Measurements from ENCODE around the gene RAB4B. TPM values are rescaled to one million over a fixed set of nuclear protein-coding genes. Genes with fewer than 3 reads are reported as not detected.

The RAB4B gene
- total and polyA plus RNA-seq, 5 donors from 2014 or later, result 62.2 to 89.3 (median 79.6) TPM

- DNase-seq (no peak), ATAC-seq (ENCODE audit: low read depth in 2 of 2) (no peak)
- Histone ChIP-seq H3K27ac (ENCODE audit: insufficient read depth, low read length, poor library complexity, severe bottlenecking) (no peak overlapping the region), H3K4me1 (ENCODE audit: control insufficient read depth, insufficient read depth, low read length, poor library complexity, severe bottlenecking) (no peaks in the 10 kb centered on the region), H3K27me3 (ENCODE audit: control insufficient read depth, insufficient read depth, low read length) (no peaks in the 10 kb centered on the region), H3K4me3 (ENCODE audit: low read depth, low read length) (no peak overlapping the region), H3K9me3 (ENCODE audit: control insufficient read depth in 2 of 2, low read length in 2 of 2) (no peaks in the 10 kb centered on the region), H3K36me3 (ENCODE audit: control insufficient read depth, insufficient read depth, low read length) (peaks cover 26% of the 10 kb centered on the region)
- Mint-ChIP-seq H3K9me3 (no peaks in the 10 kb centered on the region), H3K27ac (peak overlapping the region in 1 of 3 donors; percentile 31), H3K4me3 (no peak overlapping the region), H3K4me1 (no peaks in the 10 kb centered on the region), H3K36me3 (peaks cover 18% of the 10 kb centered on the region), H3K27me3 (no peaks in the 10 kb centered on the region)
These were observed 38.8 kb upstream of the RAB4B start for GRCh38 chr19:40739030-40739839.

GRCh38 chr19:40739871-40740703, 38.0 kb upstream of the RAB4B start:
- no peak overlapping the region for H3K27ac ChIP-seq (ENCODE audit: insufficient read depth, low read length, poor library complexity, severe bottlenecking)
- H3K36me3 Mint-ChIP-seq, result peaks cover 15% of the 10 kb centered on the region

GRCh38 chr19:40740747-40741146, 37.3 kb upstream of the RAB4B start:
- H3K36me3 ChIP-seq (ENCODE audit: control insufficient read depth, insufficient read depth, low read length), result peaks cover 14% of the 10 kb centered on the region
- ATAC-seq (ENCODE audit: low read depth in 2 of 2) (no peak), DNase-seq (no peak)
- no peaks in the 10 kb centered on the region for H3K27me3 Mint-ChIP-seq
- no peak overlapping the region for H3K4me3 ChIP-seq (ENCODE audit: low read depth, low read length)
- no peaks in the 10 kb centered on the region for H3K27me3 ChIP-seq (ENCODE audit: control insufficient read depth, insufficient read depth, low read length)
- no peak overlapping the region for H3K4me3 Mint-ChIP-seq
- H3K4me1 ChIP-seq (ENCODE audit: control insufficient read depth, insufficient read depth, low read length, poor library complexity, severe bottlenecking), result no peaks in the 10 kb centered on the region
- no peaks in the 10 kb centered on the region for H3K4me1 Mint-ChIP-seq
- no peak overlapping the region for H3K27ac ChIP-seq (ENCODE audit: insufficient read depth, low read length, poor library complexity, severe bottlenecking)
- H3K27ac Mint-ChIP-seq, result no peak overlapping the region
- no peaks in the 10 kb centered on the region for H3K9me3 ChIP-seq (ENCODE audit: control insufficient read depth in 2 of 2, low read length in 2 of 2)
- no peaks in the 10 kb centered on the region for H3K9me3 Mint-ChIP-seq
- peaks cover 8% of the 10 kb centered on the region for H3K36me3 Mint-ChIP-seq

More at GRCh38 chr19:40739871-40740703, 38.0 kb upstream of the RAB4B start:
- Mint-ChIP-seq H3K27ac (no peak overlapping the region), H3K27me3 (no peaks in the 10 kb centered on the region), H3K9me3 (no peaks in the 10 kb centered on the region), H3K4me3 (no peak overlapping the region), H3K4me1 (no peaks in the 10 kb centered on the region)
- ATAC-seq (ENCODE audit: low read depth in 2 of 2) (no peak), DNase-seq (no peak)
- H3K4me3 ChIP-seq (ENCODE audit: low read depth, low read length), result no peak overlapping the region
- H3K4me1 ChIP-seq (ENCODE audit: control insufficient read depth, insufficient read depth, low read length, poor library complexity, severe bottlenecking), result no peaks in the 10 kb centered on the region
- H3K36me3 ChIP-seq (ENCODE audit: control insufficient read depth, insufficient read depth, low read length), result peaks cover 21% of the 10 kb centered on the region
- H3K9me3 ChIP-seq (ENCODE audit: control insufficient read depth in 2 of 2, low read length in 2 of 2), result no peaks in the 10 kb centered on the region
- H3K27me3 ChIP-seq (ENCODE audit: control insufficient read depth, insufficient read depth, low read length), result no peaks in the 10 kb centered on the region

- H3K4me3 ChIP-seq (ENCODE audit: low read depth, low read length), result no peak overlapping the region
- no peaks in the 10 kb centered on the region for H3K27me3 ChIP-seq (ENCODE audit: control insufficient read depth, insufficient read depth, low read length)
- H3K27ac Mint-ChIP-seq, result peak overlapping the region in 1 of 3 donors; percentile 86
- DNase-seq (no peak), ATAC-seq (ENCODE audit: low read depth in 2 of 2) (no peak)
- H3K4me1 ChIP-seq (ENCODE audit: control insufficient read depth, insufficient read depth, low read length, poor library complexity, severe bottlenecking), result no peaks in the 10 kb centered on the region
- H3K9me3 Mint-ChIP-seq, result no peaks in the 10 kb centered on the region
- no peak overlapping the region for H3K4me3 Mint-ChIP-seq
- no peaks in the 10 kb centered on the region for H3K9me3 ChIP-seq (ENCODE audit: control insufficient read depth in 2 of 2, low read length in 2 of 2)
- H3K36me3 ChIP-seq (ENCODE audit: control insufficient read depth, insufficient read depth, low read length), result peaks cover 12% of the 10 kb centered on the region
- H3K36me3 Mint-ChIP-seq, result peaks cover 8% of the 10 kb centered on the region
- no peak overlapping the region for H3K27ac ChIP-seq (ENCODE audit: insufficient read depth, low read length, poor library complexity, severe bottlenecking)
- H3K4me1 Mint-ChIP-seq, result no peaks in the 10 kb centered on the region
- no peaks in the 10 kb centered on the region for H3K27me3 Mint-ChIP-seq
These were observed 36.3 kb upstream of the RAB4B start for GRCh38 chr19:40741527-40742390.

- no peak for ATAC-seq (ENCODE audit: low read depth in 2 of 2)
- no peak overlapping the region for H3K27ac Mint-ChIP-seq
These were observed 35.6 kb upstream of the RAB4B start for GRCh38 chr19:40742477-40742876.

GRCh38 chr19:40742886-40743285, 35.2 kb upstream of the RAB4B start:
- Mint-ChIP-seq H3K27ac (no peak overlapping the region), H3K27me3 (no peaks in the 10 kb centered on the region), H3K4me3 (no peak overlapping the region), H3K4me1 (no peaks in the 10 kb centered on the region), H3K9me3 (no peaks in the 10 kb centered on the region), H3K36me3 (peaks cover 4% of the 10 kb centered on the region)
- Histone ChIP-seq H3K27me3 (ENCODE audit: control insufficient read depth, insufficient read depth, low read length) (no peaks in the 10 kb centered on the region), H3K27ac (ENCODE audit: insufficient read depth, low read length, poor library complexity, severe bottlenecking) (no peak overlapping the region), H3K4me1 (ENCODE audit: control insufficient read depth, insufficient read depth, low read length, poor library complexity, severe bottlenecking) (no peaks in the 10 kb centered on the region), H3K36me3 (ENCODE audit: control insufficient read depth, insufficient read depth, low read length) (peaks cover 3% of the 10 kb centered on the region), H3K4me3 (ENCODE audit: low read depth, low read length) (no peak overlapping the region), H3K9me3 (ENCODE audit: control insufficient read depth in 2 of 2, low read length in 2 of 2) (no peaks in the 10 kb centered on the region)
- DNase-seq, result no peak
- no peak for ATAC-seq (ENCODE audit: low read depth in 2 of 2)

More at GRCh38 chr19:40742477-40742876, 35.6 kb upstream of the RAB4B start:
- H3K27ac ChIP-seq (ENCODE audit: insufficient read depth, low read length, poor library complexity, severe bottlenecking), result no peak overlapping the region
- peaks cover 5% of the 10 kb centered on the region for H3K36me3 ChIP-seq (ENCODE audit: control insufficient read depth, insufficient read depth, low read length)
- Mint-ChIP-seq H3K4me3 (no peak overlapping the region), H3K4me1 (no peaks in the 10 kb centered on the region), H3K36me3 (peaks cover 7% of the 10 kb centered on the region), H3K27me3 (no peaks in the 10 kb centered on the region), H3K9me3 (no peaks in the 10 kb centered on the region)
- H3K4me1 ChIP-seq (ENCODE audit: control insufficient read depth, insufficient read depth, low read length, poor library complexity, severe bottlenecking), result no peaks in the 10 kb centered on the region
- DNase-seq, result no peak
- no peak overlapping the region for H3K4me3 ChIP-seq (ENCODE audit: low read depth, low read length)
- H3K9me3 ChIP-seq (ENCODE audit: control insufficient read depth in 2 of 2, low read length in 2 of 2), result no peaks in the 10 kb centered on the region
- no peaks in the 10 kb centered on the region for H3K27me3 ChIP-seq (ENCODE audit: control insufficient read depth, insufficient read depth, low read length)

- H3K27ac ChIP-seq (ENCODE audit: insufficient read depth, low read length, poor library complexity, severe bottlenecking), result no peak overlapping the region
- Mint-ChIP-seq H3K36me3 (peaks cover under 1% of the 10 kb centered on the region), H3K4me1 (peaks cover 0 to 2% (median 0%) of the 10 kb centered on the region in 4 donors), H3K27ac (no peak overlapping the region), H3K9me3 (no peaks in the 10 kb centered on the region), H3K4me3 (peak overlapping the region in 1 of 4 donors; percentile 90), H3K27me3 (no peaks in the 10 kb centered on the region)
- DNase-seq (no peak), ATAC-seq (ENCODE audit: low read depth in 2 of 2) (no peak)
- no peaks in the 10 kb centered on the region for H3K36me3 ChIP-seq (ENCODE audit: control insufficient read depth, insufficient read depth, low read length)
- no peaks in the 10 kb centered on the region for H3K4me1 ChIP-seq (ENCODE audit: control insufficient read depth, insufficient read depth, low read length, poor library complexity, severe bottlenecking)
- no peaks in the 10 kb centered on the region for H3K27me3 ChIP-seq (ENCODE audit: control insufficient read depth, insufficient read depth, low read length)
- H3K4me3 ChIP-seq (ENCODE audit: low read depth, low read length), result no peak overlapping the region
- H3K9me3 ChIP-seq (ENCODE audit: control insufficient read depth in 2 of 2, low read length in 2 of 2), result no peaks in the 10 kb centered on the region
These were observed 34.1 kb upstream of the RAB4B start for GRCh38 chr19:40743926-40744325.

Data from CD4-positive, CD25-positive, alpha-beta regulatory T cell (primary cell).